Suprapubic skin (tissue), 3 donors: ENCODE results near the gene CANT1.

ENCODE experiments used
- POLR2A ChIP-seq, 2 donors: fragments of 450-650 bp; IDR thresholded peaks; one replicate each; pipeline ENCODE4 v1.6.1; 2017; ENCODE audit warnings: antibody characterized with exemption in 2 of 2, mild to moderate bottlenecking in 2 of 2, moderate library complexity in 2 of 2
- TF ChIP-seq, protein P1 (sequence below), 2 donors: fragments of 200-600 bp in 1 of 2; fragments of 450-650 bp in 1 of 2; sonication (generic) in 1 of 2; IDR thresholded peaks; one replicate each; pipeline ENCODE4 v1.5.1; 2016 to 2019; ENCODE audit warnings: antibody characterized with exemption in 2 of 2, mild to moderate bottlenecking in 1 of 2, moderate library complexity in 1 of 2

GRCh38 chr17:78995022-78995760 lies 14.4 kb downstream of the CANT1 start:
- TF ChIP-seq POLR2A (IDR thresholded peaks at IDR 0.05) = no peak
- TF ChIP-seq, protein P1, sequence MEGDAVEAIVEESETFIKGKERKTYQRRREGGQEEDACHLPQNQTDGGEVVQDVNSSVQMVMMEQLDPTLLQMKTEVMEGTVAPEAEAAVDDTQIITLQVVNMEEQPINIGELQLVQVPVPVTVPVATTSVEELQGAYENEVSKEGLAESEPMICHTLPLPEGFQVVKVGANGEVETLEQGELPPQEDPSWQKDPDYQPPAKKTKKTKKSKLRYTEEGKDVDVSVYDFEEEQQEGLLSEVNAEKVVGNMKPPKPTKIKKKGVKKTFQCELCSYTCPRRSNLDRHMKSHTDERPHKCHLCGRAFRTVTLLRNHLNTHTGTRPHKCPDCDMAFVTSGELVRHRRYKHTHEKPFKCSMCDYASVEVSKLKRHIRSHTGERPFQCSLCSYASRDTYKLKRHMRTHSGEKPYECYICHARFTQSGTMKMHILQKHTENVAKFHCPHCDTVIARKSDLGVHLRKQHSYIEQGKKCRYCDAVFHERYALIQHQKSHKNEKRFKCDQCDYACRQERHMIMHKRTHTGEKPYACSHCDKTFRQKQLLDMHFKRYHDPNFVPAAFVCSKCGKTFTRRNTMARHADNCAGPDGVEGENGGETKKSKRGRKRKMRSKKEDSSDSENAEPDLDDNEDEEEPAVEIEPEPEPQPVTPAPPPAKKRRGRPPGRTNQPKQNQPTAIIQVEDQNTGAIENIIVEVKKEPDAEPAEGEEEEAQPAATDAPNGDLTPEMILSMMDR (IDR thresholded peaks at IDR 0.05) = no peak
